Adipocyte (in vitro differentiated cells): ENCODE data around the gene RFLNA.
"Not testable (repeated sequence)": the region's sequence is repeated elsewhere in the genome, so short reads cannot be mapped to it uniquely, and the experiment has no call there.

Experiments used
- DNase-seq: peaks from one replicate; pipeline ENCODE4 v3.0.0-alpha.2; 2015; ENCODE audit warnings: low read depth
- H3K27me3 ChIP-seq: replicated peaks from 2 replicates; pipeline ENCODE4 v1.7.0; 2013; ENCODE audit warnings: mild to moderate bottlenecking, low read length, moderate library complexity; ENCODE audit not compliant: control insufficient read depth, insufficient read depth
- H3K36me3 ChIP-seq: 2 replicates; pipeline ENCODE4 v1.7.0; 2013; ENCODE audit warnings: low read length, mild to moderate bottlenecking, moderate library complexity; ENCODE audit not compliant: control insufficient read depth, insufficient read depth, severe bottlenecking
- H3K4me1 ChIP-seq: 2 replicates; pipeline ENCODE4 v1.7.0; 2013; ENCODE audit warnings: mild to moderate bottlenecking, low read length, moderate library complexity; ENCODE audit not compliant: control insufficient read depth, insufficient read depth
- H3K4me3 ChIP-seq: 2 replicates; pipeline ENCODE4 v1.7.0; 2013; ENCODE audit warnings: mild to moderate bottlenecking, low read length, moderate library complexity
- H3K9ac ChIP-seq: 2 replicates; pipeline ENCODE4 v1.7.0; 2013; ENCODE audit warnings: mild to moderate bottlenecking, low read length, moderate library complexity
- H3K9me3 ChIP-seq: 2 replicates; pipeline ENCODE4 v1.7.0; 2013; ENCODE audit warnings: mild to moderate bottlenecking, low read length, moderate library complexity; ENCODE audit not compliant: control insufficient read depth

Gene RFLNA

GRCh38 chr12:124298685-124299410, 4.0 kb downstream of the RFLNA start:
- H3K36me3 ChIP-seq: no peaks in the 10 kb centered on the region
- H3K27me3 ChIP-seq: peaks cover 57% of the 10 kb centered on the region
- no peak overlapping the region for H3K4me3 ChIP-seq

DNA sequence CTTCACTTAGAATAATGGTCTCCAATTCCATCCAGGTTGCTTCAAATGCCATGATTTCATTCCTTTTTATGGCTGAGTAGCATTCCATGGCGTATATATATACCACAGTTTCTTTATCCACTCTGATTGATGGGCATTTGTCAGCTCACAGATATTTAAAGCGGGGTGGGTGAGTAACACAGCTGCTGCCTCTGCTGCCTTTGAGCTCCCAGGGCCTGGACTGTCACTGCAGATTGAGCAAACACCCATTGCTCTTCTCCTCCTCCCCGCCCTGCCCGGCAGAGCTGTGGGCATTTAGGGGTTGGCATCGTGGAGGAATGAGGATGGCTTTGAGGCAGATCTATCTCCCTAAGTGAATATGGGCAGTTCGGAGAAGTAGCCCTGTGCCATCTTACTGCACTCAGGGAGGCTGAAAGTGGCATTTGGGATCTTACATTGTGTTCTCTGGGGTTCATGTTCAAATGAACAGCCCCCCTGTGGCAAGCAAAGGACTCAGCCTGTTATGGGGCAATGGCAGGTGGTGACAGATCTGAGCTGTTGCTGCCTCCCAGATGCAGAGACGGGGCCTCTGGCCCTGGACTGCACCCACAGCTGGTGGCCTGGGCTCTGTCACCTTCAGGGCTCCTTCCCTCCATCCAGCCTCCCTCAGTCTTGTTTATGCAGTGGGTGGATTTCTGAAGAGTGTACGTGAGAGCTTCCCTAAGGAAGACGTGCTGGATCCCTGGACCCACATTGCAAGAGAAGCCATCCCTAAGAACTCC, 4.9 kb downstream of the RFLNA start:
- H3K27me3 ChIP-seq: peaks cover 57% of the 10 kb centered on the region
- no peaks in the 10 kb centered on the region for H3K4me1 ChIP-seq
- H3K4me3 ChIP-seq: no peak overlapping the region
- no peaks in the 10 kb centered on the region for H3K36me3 ChIP-seq
- no peaks in the 10 kb centered on the region for H3K9me3 ChIP-seq
- no peak overlapping the region for H3K9ac ChIP-seq
- no peak for DNase-seq

More at GRCh38 chr12:124298685-124299410, 4.0 kb downstream of the RFLNA start:
- Histone ChIP-seq H3K9me3 (no peaks in the 10 kb centered on the region), H3K4me1 (no peaks in the 10 kb centered on the region), H3K9ac (no peak overlapping the region)
- no peak for DNase-seq

DNA sequence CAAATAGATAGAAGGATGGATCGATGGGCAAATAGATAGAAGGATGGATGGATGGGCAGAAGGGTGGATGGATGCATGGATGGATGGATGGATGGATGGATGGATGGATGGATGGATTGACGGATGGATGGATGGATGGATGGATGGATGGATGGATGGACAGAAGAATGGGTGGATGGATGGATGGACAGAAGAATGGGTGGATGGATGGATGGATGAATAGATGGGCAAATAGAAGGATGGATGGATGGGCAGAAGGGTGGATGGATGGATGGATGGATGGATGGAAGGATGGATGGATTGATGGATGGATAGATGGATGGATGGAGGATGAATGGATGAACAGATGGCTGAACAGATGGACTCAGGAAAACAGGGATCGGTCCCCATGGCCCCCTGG, 5.8 kb downstream of the RFLNA start:
- H3K4me1 ChIP-seq: not testable (repeated sequence)

DNA sequence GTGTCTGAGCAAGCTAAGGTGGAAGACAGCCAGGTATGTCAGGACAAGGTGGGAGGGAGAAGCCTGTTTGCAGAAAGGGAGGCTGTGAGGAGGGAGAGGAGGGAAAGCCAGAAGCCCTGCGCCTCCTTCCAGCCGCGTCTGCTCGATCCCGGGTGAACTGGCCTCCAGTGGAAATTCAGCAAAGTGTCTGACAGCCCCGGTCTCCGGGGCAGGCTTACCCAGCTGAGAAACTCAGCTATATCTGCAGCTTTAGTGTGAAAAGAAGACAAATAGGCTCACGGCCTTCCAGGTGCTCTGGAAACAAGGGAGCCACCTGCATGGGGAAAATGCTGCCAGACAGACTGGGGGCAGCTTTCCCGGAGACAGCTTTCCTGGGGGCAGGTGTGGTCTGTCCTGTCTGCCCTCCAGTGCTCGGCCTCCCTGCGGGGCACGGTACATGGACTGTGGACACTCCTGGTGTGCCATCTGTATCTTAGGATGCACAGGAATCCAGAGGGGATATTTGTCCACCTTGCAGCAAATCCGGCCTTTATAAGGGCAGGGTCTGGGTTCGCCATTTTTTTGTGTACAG, 6.3 kb downstream of the RFLNA start:
- Histone ChIP-seq H3K4me3 (no peak overlapping the region), H3K9me3 (peaks cover 5% of the 10 kb centered on the region), H3K9ac (no peak overlapping the region), H3K4me1 (no peaks in the 10 kb centered on the region), H3K36me3 (no peaks in the 10 kb centered on the region), H3K27me3 (peaks cover 65% of the 10 kb centered on the region)
- DNase-seq: no peak

More for the DNA sequence above, 5.8 kb downstream of the RFLNA start:
- H3K9me3 ChIP-seq, H3K9ac ChIP-seq, H3K36me3 ChIP-seq, DNase-seq, H3K4me3 ChIP-seq: not testable (repeated sequence)
- peaks cover 64% of the 10 kb centered on the region for H3K27me3 ChIP-seq

DNA sequence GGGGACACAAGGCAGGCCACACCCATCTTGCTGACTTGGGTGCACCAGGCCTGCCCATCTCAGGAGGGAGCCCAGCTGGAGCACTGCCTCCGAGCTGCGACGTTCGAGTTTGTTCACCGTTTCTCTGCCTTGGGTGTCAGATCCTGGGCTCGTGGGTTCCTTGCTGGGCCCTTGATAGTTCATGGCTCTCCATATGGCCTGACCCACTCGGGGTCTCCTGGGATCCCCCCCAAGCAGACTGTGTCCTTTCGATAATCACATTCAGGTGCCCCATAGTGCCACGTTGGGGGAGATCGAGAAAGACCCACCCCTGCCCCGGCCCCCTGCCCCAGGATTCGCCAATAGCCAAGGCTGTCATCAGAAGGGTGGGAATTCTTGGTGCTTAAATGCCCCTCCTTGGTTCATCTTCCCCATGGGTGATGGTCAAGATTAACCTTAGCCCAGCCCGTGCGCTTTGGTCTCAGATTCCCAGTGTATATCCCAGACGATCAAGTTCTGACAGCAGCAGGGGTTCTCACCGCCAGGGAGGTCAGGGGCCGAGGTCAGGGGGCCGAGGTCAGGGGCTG, 7.4 kb downstream of the RFLNA start:
- Histone ChIP-seq H3K36me3 (no peaks in the 10 kb centered on the region), H3K4me3 (no peak overlapping the region), H3K9ac (no peak overlapping the region), H3K9me3 (peaks cover 5% of the 10 kb centered on the region), H3K27me3 (peaks cover 62% of the 10 kb centered on the region), H3K4me1 (no peaks in the 10 kb centered on the region)
- DNase-seq: no peak

GRCh38 chr12:124302807-124303578, 8.1 kb downstream of the RFLNA start:
- no peak overlapping the region for H3K9ac ChIP-seq
- peaks cover 5% of the 10 kb centered on the region for H3K9me3 ChIP-seq
- no peaks in the 10 kb centered on the region for H3K4me1 ChIP-seq
- no peak for DNase-seq
- peaks cover 57% of the 10 kb centered on the region for H3K27me3 ChIP-seq
- H3K4me3 ChIP-seq: no peak overlapping the region
- H3K36me3 ChIP-seq: no peaks in the 10 kb centered on the region

DNA sequence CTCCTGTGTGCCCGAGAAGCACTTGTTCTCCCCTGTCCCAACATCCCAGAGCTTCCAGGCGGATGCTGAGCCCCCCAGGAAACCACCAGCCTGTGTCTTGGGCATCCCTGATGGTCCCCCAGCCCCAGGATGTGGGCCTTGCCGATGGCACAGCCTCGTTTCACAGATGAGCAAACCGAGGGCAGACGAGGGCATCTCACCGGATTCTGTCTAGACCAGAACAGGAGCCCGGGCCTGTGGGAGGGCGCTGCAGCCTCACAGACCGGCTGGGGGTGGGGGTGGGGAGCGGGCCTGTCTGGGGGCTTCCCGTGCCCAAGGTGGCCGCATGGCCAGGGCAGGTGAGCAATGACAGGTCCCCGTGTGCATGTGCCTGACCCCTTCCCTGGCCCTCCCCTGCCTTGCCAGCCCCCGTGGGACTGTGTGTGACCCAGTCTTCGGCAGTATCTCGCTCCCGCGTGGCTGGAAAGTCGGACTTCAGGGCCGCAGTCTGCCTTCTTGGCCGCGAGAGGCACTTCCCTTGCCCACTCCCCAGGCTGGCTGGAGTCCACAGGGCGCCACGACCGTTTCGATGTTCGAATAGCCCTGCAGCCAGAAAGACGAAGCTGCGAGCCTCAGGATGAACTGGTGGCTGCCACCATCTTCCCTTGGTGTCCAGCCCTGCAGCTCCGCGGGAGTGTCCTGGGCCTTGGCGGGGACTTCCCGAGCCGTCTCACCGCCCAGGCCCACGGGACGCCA, 8.9 kb downstream of the RFLNA start:
- H3K36me3 ChIP-seq: no peaks in the 10 kb centered on the region
- DNase-seq: no peak
- peaks cover 50% of the 10 kb centered on the region for H3K27me3 ChIP-seq

GRCh38 chr12:124304314-124304790, 9.5 kb downstream of the RFLNA start:
- H3K36me3 ChIP-seq: no peaks in the 10 kb centered on the region
- H3K27me3 ChIP-seq: peaks cover 45% of the 10 kb centered on the region
- no peak for DNase-seq
- H3K4me1 ChIP-seq: no peaks in the 10 kb centered on the region
- no peak overlapping the region for H3K4me3 ChIP-seq
- no peak overlapping the region for H3K9ac ChIP-seq
- H3K9me3 ChIP-seq: peaks cover 5% of the 10 kb centered on the region

More for the DNA sequence above, 8.9 kb downstream of the RFLNA start:
- Histone ChIP-seq H3K9me3 (peaks cover 5% of the 10 kb centered on the region), H3K4me1 (no peaks in the 10 kb centered on the region), H3K9ac (no peak overlapping the region), H3K4me3 (no peak overlapping the region)

GRCh38 chr12:124305136-124305535, 10.2 kb downstream of the RFLNA start:
- H3K9ac ChIP-seq: no peak overlapping the region
- DNase-seq: no peak
- no peaks in the 10 kb centered on the region for H3K4me1 ChIP-seq
- H3K36me3 ChIP-seq: no peaks in the 10 kb centered on the region
- H3K4me3 ChIP-seq: no peak overlapping the region
- H3K9me3 ChIP-seq: peaks cover 5% of the 10 kb centered on the region
- H3K27me3 ChIP-seq: peaks cover 41% of the 10 kb centered on the region
